Left lung (tissue), 10 donors: Measurements from ENCODE around the gene RCAN1. TPM values are rescaled to one million over a fixed set of nuclear protein-coding genes. Genes with fewer than 3 reads are reported as not detected.
"Not testable (repeated sequence)": the region's sequence is repeated elsewhere in the genome, so short reads cannot be mapped to it uniquely, and the experiment has no call there.

ENCODE experiments used
- ATAC-seq: fragments of 200-7000 bp; cut with Tn5 transposase; one replicate; pipeline ENCODE4 v1.9.1; 2020; ENCODE audit warnings: moderate library complexity
- DNase-seq, 4 donors: peaks; one replicate each; pipeline ENCODE4 v3.0.0-alpha.2; 2013 to 2020
- H3K27ac ChIP-seq, 2 donors: fragments of 200-600 bp; sonication (generic) in 1 of 2; one replicate each; pipeline versions ENCODE4 v1.5.0 to v1.8.0; 2020 to 2021
- H3K27me3 ChIP-seq, 2 donors: fragments of 200-600 bp; sonication (generic) in 1 of 2; one replicate each; pipeline versions ENCODE4 v1.5.0 to v1.8.0; 2020 to 2021
- H3K36me3 ChIP-seq, 2 donors: fragments of 200-600 bp; sonication (generic) in 1 of 2; one replicate each; pipeline versions ENCODE4 v1.5.0 to v1.8.0; 2020 to 2021
- H3K4me1 ChIP-seq, 2 donors: fragments of 200-600 bp; one replicate each; pipeline ENCODE4 v1.8.0; 2021
- H3K4me3 ChIP-seq, 2 donors: fragments of 200-600 bp; sonication (generic) in 1 of 2; one replicate each; pipeline versions ENCODE4 v1.5.0 to v1.8.0; 2020 to 2021; ENCODE audit warnings: mild to moderate bottlenecking in 1 of 2
- H3K9me3 ChIP-seq, 2 donors: fragments of 200-600 bp; sonication (generic) in 1 of 2; one replicate each; pipeline versions ENCODE4 v1.5.0 to v1.8.0; 2020 to 2021
- CTCF ChIP-seq, 2 donors: fragments of 200-600 bp; sonication (generic) in 1 of 2; IDR thresholded peaks; one replicate each; pipeline versions ENCODE4 v1.5.0 to v1.8.0; 2021; ENCODE audit warnings: antibody characterized with exemption in 2 of 2
- intact Hi-C, 2 donors: fragments of 100-400 bp; cut with DNase I; formaldehyde crosslinking; loops; one replicate each; pipeline versions ENCODE4 v1.11.2 to v1.14.2; 2022
- polyA plus RNA-seq, 6 donors: library from polyadenylated mRNA; unstranded; fragments of 120-200 nt; gene quantifications; one replicate each; pipeline ENCODE4 v1.2.1, GENCODE V29; 2013; ENCODE audit not compliant: insufficient read length in 6 of 6
- total RNA-seq, 2 donors: library from RNA; stranded (reverse); fragmentation: NEBNext Ultra II Directional; extraction: Animal tissue kit (Norgen Biotek cat#: 25700); gene quantifications; one replicate each; pipeline ENCODE4 v1.2.1, GENCODE V29; 2021
- donor health status: DM: no; HTN: yes; CAD: no.
- donor health status: DM: no; HTN: no; CAD: no.

Gene RCAN1
- total and polyA plus RNA-seq, 8 donors, result 16.9 to 62.6 (median 20.2) TPM

GRCh38 chr21:34567604-34568155, 47.2 kb downstream of the RCAN1 start:
- DNase-seq, result peak in 1 of 4 donors; percentile 43

GRCh38 chr21:34565238-34565637, 49.7 kb downstream of the RCAN1 start:
- Histone ChIP-seq H3K4me1 (no peaks in the 10 kb centered on the region), H3K4me3 (no peak overlapping the region), H3K27me3 (no peaks in the 10 kb centered on the region), H3K36me3 (no peaks in the 10 kb centered on the region), H3K27ac (no peak overlapping the region), H3K9me3 (no peaks in the 10 kb centered on the region)
- intact Hi-C loops, result no loop called here
- ATAC-seq, result no peak
- DNase-seq, result no peak
- TF ChIP-seq CTCF (IDR thresholded peaks at IDR 0.05), result no peak

More at GRCh38 chr21:34567604-34568155, 47.2 kb downstream of the RCAN1 start:
- peak; percentile 56 for ATAC-seq
- no peak for TF ChIP-seq CTCF (IDR thresholded peaks at IDR 0.05)
- no peaks in the 10 kb centered on the region for H3K4me1 ChIP-seq
- no peak overlapping the region for H3K27ac ChIP-seq
- intact Hi-C loops, result no loop called here
- no peak overlapping the region for H3K4me3 ChIP-seq
- no peaks in the 10 kb centered on the region for H3K36me3 ChIP-seq
- H3K9me3 ChIP-seq, result no peaks in the 10 kb centered on the region
- H3K27me3 ChIP-seq, result no peaks in the 10 kb centered on the region

- H3K9me3 ChIP-seq, H3K27me3 ChIP-seq, H3K27ac ChIP-seq, H3K4me3 ChIP-seq, H3K36me3 ChIP-seq, DNase-seq, ATAC-seq, intact Hi-C loops, H3K4me1 ChIP-seq: not testable (repeated sequence)
Observed at GRCh38 chr21:34563370-34563769, 51.5 kb downstream of the RCAN1 start.

GRCh38 chr21:34561806-34562205, 53.1 kb downstream of the RCAN1 start:
- DNase-seq, result no peak
- Histone ChIP-seq H3K9me3 (no peaks in the 10 kb centered on the region), H3K36me3 (no peaks in the 10 kb centered on the region), H3K4me1 (no peaks in the 10 kb centered on the region), H3K27ac (no peak overlapping the region), H3K4me3 (no peak overlapping the region), H3K27me3 (no peaks in the 10 kb centered on the region)
- TF ChIP-seq CTCF (IDR thresholded peaks at IDR 0.05), result no peak
- peak; percentile 19 for ATAC-seq
- intact Hi-C loops, result no loop called here

GRCh38 chr21:34560609-34561008, 54.3 kb downstream of the RCAN1 start:
- no peaks in the 10 kb centered on the region for H3K27me3 ChIP-seq
- no peak overlapping the region for H3K27ac ChIP-seq
- DNase-seq, result no peak
- no peak for TF ChIP-seq CTCF (IDR thresholded peaks at IDR 0.05)
- intact Hi-C loops, result no loop called here
- no peaks in the 10 kb centered on the region for H3K9me3 ChIP-seq
- ATAC-seq, result no peak
- no peaks in the 10 kb centered on the region for H3K36me3 ChIP-seq
- H3K4me1 ChIP-seq, result no peaks in the 10 kb centered on the region
- H3K4me3 ChIP-seq, result no peak overlapping the region

GRCh38 chr21:34560021-34560420, 54.9 kb downstream of the RCAN1 start:
- no peak for DNase-seq
- intact Hi-C loops, result no loop called here
- TF ChIP-seq CTCF (IDR thresholded peaks at IDR 0.05), result no peak

More at GRCh38 chr21:34560021-34560420, 54.9 kb downstream of the RCAN1 start:
- Histone ChIP-seq H3K27ac (no peak overlapping the region), H3K36me3 (no peaks in the 10 kb centered on the region), H3K4me1 (no peaks in the 10 kb centered on the region), H3K4me3 (no peak overlapping the region), H3K9me3 (no peaks in the 10 kb centered on the region), H3K27me3 (no peaks in the 10 kb centered on the region)
- no peak for ATAC-seq
